ENCODE measurements around the gene C11orf21. TPM values are rescaled to one million over a fixed set of nuclear protein-coding genes. Genes with fewer than 3 reads are reported as not detected.
"Not testable (repeated sequence)": the region's sequence is repeated elsewhere in the genome, so short reads cannot be mapped to it uniquely, and the experiment has no call there.

The C11orf21 gene
- total RNA-seq, 1 donor: not detected

DNA sequence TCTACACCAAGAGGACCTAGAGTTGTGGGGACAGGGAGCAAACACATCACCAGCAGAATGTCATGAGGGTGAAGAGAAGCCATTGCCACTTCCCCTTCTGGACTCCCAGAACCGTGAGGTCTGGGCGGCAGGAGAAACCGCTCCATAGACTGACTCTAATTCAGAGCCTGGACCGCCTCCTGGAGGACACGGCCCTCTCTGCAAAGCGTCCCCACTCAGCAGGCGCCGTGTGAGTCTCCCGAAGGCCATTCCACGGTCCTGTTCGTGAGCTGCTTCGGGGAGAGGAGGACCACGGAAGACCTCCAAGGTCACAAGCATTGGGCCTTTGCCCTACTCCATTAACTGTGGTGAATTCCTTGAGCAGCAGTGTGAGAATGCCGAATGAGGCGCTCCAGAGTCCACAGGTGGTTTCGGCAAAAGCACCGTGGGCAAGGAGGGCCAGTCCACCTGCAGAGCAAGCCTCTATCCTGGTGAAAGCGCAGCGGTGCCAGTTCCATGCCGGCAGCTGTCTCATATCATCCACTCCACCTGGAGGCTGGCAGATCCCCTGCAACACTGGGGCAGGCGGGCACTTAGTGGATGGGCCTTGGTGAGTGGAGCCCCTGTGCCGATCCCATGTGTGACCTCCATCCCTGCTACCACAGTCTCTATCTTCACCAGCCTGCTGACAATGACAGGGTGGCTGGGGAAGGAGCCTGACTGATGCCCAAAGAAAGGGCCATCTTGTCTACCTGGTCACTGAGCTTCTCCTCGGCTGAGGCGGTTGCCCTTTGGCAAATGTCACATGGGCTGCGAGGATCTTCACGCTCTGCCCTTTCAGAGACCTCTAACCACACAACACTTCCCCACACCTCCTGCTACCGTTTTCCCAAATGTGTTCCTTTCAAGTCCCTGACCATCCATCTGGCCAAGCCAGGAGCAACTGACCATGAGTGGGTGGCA lies 7.5 kb downstream of the C11orf21 start:
- H3K4me3 ChIP-seq (ENCODE audit: low read depth, low read length): no peak overlapping the region
- DNase-seq (ENCODE audit: low read depth): no peak
- TF ChIP-seq, protein P1, sequence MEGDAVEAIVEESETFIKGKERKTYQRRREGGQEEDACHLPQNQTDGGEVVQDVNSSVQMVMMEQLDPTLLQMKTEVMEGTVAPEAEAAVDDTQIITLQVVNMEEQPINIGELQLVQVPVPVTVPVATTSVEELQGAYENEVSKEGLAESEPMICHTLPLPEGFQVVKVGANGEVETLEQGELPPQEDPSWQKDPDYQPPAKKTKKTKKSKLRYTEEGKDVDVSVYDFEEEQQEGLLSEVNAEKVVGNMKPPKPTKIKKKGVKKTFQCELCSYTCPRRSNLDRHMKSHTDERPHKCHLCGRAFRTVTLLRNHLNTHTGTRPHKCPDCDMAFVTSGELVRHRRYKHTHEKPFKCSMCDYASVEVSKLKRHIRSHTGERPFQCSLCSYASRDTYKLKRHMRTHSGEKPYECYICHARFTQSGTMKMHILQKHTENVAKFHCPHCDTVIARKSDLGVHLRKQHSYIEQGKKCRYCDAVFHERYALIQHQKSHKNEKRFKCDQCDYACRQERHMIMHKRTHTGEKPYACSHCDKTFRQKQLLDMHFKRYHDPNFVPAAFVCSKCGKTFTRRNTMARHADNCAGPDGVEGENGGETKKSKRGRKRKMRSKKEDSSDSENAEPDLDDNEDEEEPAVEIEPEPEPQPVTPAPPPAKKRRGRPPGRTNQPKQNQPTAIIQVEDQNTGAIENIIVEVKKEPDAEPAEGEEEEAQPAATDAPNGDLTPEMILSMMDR (IDR thresholded peaks at IDR 0.05; ENCODE audit: insufficient read depth, low read length): no peak

DNA sequence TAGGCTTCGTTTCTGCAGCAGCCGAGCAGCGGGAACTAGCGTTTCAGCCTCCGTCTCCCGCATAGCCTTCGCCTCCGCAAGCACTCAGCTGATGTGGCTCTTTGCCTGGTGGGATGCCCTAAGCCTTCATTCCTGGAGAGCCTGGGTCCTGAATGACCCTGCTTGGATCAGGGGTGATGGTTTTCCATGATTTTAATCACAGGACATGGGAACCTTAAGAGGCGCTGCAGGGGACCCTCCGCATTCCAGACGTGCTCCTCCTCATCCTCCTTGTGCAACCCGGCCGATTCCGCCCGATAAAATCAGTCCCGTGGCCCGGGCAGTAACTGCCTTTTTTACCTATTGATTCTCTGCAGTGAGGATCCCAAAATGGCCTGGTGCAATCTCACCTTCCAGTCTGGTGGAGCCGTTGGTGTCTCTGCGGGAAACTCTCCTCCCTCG lies 8.2 kb downstream of the C11orf21 start:
- DNase-seq (ENCODE audit: low read depth): no peak
- no peak overlapping the region for H3K4me3 ChIP-seq (ENCODE audit: low read depth, low read length)
- TF ChIP-seq, protein P1 (IDR thresholded peaks at IDR 0.05; ENCODE audit: insufficient read depth, low read length): no peak

DNA sequence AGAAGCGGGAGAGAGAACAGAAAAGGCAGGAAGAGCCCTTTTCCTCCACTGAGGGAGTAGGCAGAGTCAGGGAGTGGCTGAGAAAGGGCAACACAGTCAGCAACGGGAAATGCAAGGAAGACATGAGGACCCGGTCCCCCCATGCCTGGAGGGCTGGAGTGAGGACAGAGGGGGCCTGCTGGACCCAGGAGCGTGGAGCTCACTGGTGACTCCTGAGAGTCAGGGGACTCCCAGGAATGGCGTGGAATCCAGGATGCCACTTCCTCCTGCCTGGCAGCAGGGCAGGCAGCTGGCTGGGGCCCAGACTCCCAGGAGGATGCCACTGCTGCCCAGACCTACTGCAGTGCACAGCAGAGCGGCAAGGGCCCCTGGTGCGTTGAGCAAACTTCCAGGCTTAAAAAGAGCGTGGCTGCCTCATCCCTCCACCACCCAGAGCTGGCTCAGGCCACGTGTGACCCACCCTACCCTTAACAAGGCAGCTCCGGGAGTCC lies 11.3 kb downstream of the C11orf21 start:
- TF ChIP-seq, protein P1 (IDR thresholded peaks at IDR 0.05; ENCODE audit: insufficient read depth, low read length): no peak
- DNase-seq (ENCODE audit: low read depth): no peak
- H3K4me3 ChIP-seq (ENCODE audit: low read depth, low read length): no peak overlapping the region

DNA sequence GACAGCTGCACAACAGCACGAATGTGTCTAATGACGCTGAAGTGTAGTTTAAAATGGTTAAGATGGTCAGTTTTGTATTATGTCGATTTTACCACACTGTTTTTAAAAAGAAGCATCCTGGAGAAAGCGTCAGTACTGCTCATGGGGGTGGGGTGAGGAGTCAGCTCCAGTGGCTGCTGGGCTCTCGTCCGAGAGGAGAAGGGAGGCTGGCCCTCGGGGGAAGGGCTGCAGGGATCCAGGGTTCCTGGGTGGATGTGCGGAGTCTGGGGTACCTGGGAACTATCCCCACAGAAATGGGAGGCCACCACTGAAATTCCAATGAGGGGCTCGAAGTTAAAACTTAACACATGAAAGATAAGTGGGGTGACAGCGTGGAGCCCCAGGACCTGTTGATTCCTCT lies 11.9 kb downstream of the C11orf21 start:
- no peak overlapping the region for H3K4me3 ChIP-seq (ENCODE audit: low read depth, low read length)
- TF ChIP-seq, protein P1 (IDR thresholded peaks at IDR 0.05; ENCODE audit: insufficient read depth, low read length): no peak
- no peak for DNase-seq (ENCODE audit: low read depth)

DNA sequence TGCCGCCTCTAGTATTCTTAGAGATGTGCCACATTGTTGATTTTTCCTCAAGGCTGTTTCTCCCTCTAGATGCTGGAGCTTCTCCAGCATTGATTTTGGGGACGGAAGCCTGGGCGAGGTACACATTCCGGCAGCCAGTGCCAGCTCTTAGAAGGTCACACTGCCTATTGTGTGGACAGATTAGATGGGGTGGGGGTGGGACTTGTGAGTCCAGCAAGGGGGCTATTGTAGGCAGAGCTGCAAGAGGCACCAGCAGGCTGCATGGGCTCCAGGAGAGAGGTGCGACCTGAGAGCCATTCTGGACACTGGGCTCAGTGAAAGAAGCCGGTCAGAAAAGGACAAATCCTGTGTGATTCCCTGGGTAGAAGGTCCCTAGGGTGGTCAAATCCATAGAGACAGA lies 12.4 kb downstream of the C11orf21 start:
- DNase-seq (ENCODE audit: low read depth): no peak
- no peak overlapping the region for H3K4me3 ChIP-seq (ENCODE audit: low read depth, low read length)
- TF ChIP-seq, protein P1 (IDR thresholded peaks at IDR 0.05; ENCODE audit: insufficient read depth, low read length): no peak

DNA sequence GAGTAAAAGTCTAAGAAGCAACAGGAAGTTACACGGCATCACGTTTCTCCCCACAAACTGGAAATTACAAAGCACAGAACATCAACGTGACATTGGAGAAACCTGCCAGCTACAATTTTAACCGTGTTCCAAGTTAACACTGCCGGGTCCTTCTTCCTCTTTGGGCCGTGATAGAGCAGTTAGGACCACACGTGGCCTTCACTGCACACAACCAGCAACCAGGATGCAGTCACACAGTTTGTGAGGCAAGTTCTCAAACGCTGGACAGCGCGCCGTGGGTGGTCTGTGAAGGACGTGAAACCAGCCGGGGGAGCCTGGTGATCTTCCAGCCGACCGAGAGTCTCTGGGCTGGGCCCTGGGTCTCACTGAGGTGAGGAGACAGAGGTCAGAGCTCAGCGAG lies 14.6 kb downstream of the C11orf21 start:
- H3K4me3 ChIP-seq (ENCODE audit: low read depth, low read length): no peak overlapping the region
- no peak for DNase-seq (ENCODE audit: low read depth)
- TF ChIP-seq, protein P1 (IDR thresholded peaks at IDR 0.05; ENCODE audit: insufficient read depth, low read length): no peak

DNA sequence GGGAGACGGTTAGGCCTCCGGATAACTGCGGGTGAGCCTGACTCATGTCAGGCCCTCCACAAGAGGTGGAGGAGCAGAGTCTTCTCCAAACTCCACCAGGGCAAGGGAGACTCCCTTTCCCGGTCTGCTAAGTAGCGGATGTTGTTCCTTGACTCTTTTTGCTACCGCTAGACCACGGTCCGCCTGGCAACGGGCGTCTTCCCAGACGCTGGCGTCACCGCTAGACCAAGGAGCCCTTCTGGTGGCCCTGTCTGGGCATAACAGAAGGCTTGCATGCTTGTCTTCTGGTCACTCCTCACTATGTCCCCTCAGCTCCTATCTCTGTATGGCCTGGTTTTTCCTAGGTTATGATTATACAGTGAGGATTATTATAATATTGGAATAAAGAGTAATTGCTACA lies 15.4 kb downstream of the C11orf21 start:
- not testable (repeated sequence) for H3K4me3 ChIP-seq (ENCODE audit: low read depth, low read length); DNase-seq (ENCODE audit: low read depth)

Measured in fibroblast of the aortic adventitia (primary cell).